Activated CD4-positive, alpha-beta T cell treated with anti-CD3 and anti-CD28 coated beads, Interleukin-2, amount 50 U/mL, for 16 hours (primary cell): ENCODE results near the gene USP47.

Experiments
- DNase-seq: peaks from one replicate; pipeline ENCODE4 v3.0.0-alpha.2; 2020

USP47 gene

GRCh38 chr11:11982461-11982860 lies 140.7 kb downstream of the USP47 start:
- DNase-seq, result no peak

DNA sequence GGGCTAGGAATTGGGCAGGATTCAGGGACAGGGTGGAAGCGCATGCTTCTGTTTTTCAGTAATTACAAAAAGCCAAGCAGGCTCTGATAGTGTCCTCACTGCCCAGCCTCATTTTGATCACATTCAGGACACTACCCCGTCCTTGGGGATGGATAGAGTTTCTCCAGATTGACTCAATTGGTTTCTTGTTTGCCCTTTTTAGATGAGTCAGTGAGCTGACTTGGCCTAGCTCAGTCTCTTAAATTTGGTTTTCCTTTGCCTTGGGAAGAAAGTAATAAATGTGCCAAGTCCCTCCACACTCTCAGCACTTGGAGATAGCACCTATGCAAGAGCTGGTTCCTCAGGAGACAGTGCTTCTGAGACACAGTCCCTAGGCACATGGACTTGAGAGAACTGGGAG lies 141.2 kb downstream of the USP47 start:
- DNase-seq, result no peak

DNA sequence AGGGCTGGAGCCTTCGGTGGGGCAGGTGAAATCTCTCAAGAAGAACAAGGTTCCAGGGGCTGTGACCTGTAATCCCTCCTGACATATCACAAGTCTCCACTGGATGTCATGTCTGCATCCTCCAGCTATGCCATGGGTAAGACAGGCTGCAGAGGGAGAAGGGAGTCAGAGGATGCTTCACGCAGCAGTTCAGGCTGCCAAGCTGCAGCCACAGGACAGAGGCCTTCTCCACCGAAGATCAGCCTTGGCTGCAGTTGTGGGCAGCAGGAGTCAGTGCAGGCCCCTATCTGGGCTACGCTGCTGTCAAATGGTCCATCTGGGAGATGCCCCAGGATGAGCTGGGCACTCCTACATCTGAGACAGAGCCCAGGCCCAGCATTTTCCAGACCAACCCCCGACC lies 141.7 kb downstream of the USP47 start:
- no peak for DNase-seq

- no peak for DNase-seq
Measured at GRCh38 chr11:11984563-11984962, 142.8 kb downstream of the USP47 start.

DNA sequence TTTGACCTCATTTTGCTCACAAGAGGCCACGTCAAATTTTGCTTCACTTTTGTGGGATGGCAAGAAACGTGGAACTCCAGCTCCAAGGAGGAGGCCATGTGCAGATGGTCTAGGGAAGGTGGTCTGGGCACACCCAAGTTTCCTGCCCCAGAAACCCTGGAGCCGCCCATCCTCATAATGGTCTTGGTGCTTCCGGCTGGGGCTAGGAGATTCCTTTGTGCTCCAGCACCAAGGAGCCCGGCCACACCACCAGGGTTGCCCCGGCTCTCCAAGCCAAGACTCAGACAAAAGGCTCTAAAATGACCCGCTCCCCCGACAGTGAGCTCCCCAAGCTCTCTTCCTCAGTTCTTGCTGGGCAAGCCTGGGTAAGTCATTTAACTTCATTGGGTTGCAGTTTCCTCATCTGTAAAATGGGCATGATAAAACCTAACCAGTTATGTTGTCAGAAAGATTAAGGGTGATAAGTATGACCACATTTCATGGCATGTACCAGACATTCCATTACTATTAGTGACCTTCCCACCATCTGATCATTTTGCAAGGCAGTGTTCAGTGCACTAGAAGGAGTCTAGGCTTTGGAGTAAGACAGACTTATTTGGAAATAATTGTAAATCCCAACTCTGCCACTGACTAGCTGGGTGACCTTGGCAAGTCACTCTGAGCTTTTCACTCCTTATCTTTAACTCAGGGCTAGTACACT lies 143.4 kb downstream of the USP47 start:
- no peak for DNase-seq

DNA sequence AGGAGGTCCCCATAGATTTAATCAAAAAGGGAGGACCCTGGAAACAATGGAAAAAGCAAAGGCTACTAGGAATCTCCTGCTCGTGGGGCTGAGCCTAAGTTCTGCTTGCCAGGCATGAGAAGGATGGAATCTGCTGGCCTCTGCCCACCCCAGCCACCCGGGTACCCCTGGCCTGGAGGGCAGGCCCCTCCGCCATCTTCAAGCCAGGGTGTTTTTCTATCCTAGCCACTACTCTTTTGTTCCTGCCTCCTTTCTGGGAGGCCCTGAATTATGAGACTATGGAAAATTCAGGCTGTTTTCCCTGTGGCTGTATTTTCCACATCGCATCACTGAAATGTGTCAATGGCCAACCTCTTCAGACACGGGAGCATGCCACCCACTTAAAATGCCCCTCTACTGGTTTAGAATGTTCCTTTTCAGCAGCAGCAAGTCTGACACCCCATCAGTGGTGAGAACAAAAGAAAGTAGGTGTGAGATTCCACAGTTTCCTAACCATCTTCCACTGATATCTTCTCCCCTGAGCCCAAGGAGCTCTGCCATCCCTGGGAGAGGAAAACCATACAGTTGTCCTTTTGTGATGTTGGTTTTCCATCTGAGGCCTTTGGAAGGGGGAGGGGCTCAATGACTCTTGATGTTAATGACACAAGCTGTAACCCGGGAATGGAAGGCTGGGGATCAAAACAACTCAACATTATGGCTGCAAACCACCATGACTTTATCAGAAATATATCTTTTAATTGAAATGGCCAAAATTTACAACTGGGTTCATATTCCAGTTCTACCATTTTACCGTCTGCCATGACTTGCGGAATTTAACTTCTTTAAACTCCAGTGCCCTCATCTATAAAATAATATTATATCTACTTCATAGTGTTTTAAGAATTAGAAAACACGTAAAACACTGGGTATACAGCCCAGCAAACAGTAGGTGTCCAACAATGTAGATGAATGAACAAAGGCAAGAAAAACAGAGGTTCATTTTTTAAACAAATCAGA lies 144.5 kb downstream of the USP47 start:
- no peak for DNase-seq

- no peak for DNase-seq
Measured at GRCh38 chr11:11987503-11988022, 145.8 kb downstream of the USP47 start.

DNA sequence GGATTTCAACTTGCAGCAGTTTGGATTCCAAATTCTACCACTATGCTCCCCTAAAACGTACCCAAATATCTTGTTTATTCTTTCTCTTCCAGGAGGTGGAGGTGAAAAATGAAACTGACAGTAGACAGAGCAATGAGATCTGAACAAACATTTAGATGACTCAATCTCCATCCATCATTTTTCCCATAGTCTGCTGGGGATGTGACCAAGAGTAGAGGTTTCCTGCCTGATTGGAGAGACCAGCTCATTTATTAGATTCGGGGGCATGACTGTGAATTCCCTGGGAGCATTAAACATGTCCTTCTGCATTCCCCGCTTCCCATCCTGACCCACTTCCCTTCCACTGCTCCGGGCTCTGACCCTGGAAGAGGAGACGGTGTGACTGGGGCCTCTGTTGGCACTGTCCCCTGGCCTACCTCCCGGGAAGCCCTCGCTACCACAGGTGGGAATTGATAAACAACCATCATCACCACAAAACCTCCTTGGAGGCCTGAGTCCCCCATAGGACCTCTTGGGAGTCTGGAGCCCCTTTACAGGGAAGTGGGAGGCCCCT lies 146.4 kb downstream of the USP47 start:
- no peak for DNase-seq

GRCh38 chr11:11988681-11989261 lies 147.0 kb downstream of the USP47 start:
- no peak for DNase-seq

- DNase-seq, result no peak
Measured at GRCh38 chr11:11989774-11990744, 148.3 kb downstream of the USP47 start.

DNA sequence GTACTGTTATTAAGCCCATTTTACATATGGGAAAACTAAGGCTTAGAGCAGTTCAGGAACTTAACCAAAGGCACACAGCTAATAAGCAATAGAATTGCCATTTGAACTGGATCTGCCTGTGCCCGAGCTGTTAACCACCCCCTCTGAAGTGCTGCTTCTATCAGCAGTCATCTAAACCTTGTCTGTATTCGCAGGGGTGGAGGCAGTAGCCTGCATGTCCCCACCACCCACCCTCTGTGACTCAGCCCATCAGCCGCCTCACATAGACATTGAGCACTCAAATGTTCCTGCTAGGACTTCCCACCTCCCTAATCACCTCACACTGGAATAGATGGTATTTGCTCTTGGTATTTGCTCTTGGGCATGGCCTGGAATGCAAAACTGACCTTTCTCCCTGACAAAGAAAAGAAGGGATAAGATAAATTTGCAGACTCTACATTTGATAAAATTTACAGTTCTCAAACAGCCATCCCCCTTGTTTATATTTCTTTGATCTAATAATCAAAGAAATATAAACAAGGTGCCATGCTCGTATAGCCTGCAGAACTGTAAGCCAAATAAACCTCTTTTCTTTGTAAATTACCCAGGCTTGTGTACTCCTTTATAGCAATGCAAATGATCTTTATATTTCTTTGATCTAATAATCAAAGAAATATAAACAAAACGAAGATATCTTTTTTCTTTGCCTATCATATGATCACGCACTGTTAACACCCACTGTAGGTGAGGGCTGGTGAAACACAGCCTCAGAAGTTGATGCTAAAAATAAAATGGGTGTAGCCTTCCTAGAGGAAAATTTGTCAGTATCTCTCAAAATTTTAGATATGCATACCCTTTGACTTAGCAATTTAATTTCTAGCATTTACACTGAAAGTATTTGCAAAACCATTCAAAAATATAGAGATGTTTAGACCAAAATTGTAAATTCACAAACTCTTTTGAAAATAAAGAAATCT lies 150.8 kb downstream of the USP47 start:
- no peak for DNase-seq

DNA sequence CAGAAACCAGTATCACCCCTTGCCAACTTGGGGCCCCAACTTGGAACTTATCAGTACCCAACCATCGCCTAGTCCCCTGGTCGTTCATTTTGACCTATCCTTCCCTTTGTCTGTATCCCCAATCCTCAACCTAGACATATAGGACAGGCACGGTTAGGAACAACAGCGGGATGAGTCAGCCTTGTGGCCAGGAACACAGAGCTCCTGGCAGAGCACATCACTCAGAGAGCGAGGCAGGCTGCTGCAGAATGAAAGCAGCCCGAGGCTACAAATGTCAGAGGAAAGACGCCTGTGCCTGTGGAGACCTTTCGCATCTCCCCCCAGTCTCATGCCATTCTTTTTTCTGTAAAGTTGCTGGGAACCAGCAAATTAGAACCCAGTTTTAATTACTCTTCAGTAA lies 152.1 kb downstream of the USP47 start:
- no peak for DNase-seq

DNA sequence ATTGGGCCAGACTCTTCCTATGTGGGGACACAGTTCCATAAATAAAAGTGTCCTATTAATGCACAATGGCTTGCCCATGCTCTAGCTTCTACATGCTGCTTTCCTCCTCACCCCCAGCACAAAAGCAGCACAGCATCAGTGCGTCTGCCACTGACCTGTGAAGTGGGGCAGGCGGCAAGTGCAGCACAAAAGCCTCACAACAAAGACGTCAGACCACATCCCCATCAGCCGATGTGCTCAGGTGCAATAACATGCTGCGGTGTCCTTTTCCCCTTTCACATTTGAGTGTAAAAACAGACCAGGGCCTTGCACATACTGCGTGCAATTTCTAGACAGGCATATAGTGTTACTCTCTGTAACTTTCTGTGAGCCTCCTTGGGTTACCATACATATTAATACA lies 153.8 kb downstream of the USP47 start:
- no peak for DNase-seq

DNA sequence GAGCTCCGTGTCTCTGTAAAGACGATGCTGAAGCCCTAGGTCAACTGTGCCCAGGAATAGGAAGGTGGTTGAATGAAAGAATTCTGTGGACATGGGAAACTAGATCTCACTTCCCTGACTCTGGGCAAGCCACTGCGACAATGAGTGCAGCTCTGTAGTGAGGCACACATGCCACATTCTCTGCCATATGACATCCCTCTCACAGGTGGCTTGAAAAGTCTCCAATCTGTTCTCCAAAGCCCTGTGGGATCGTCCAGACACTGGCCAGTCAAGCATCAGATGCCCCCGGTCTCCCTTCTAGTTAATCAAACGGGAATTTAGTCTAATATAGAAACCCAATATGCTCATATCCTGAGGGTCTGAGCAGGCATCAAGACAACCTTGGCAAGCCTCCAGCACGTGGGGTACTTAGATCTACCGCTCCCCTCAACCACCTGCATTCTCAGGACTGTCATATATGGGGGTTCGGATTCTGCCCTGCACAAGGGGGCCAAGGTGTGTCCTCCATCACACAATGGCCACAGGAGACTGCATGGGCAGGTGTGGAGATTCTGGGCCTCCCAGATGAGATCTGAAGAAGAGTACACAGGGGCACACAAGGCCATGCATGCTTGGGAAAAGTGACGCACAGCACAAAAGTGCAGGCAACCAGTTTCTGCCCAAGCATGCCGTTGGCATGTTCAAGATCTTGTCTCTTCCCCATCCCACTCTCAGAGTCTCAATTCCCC lies 154.7 kb downstream of the USP47 start:
- no peak for DNase-seq

- no peak for DNase-seq
Measured at GRCh38 chr11:11997049-11997322, 155.2 kb downstream of the USP47 start.

GRCh38 chr11:11998091-11998781 lies 156.5 kb downstream of the USP47 start:
- peak; percentile 59 for DNase-seq

- no peak for DNase-seq
Measured at GRCh38 chr11:12001186-12001585, 159.4 kb downstream of the USP47 start.

- no peak for DNase-seq
Measured at GRCh38 chr11:12003336-12003735, 161.6 kb downstream of the USP47 start.

GRCh38 chr11:12003815-12004214 lies 162.0 kb downstream of the USP47 start:
- DNase-seq, result no peak

GRCh38 chr11:12005061-12005460 lies 163.3 kb downstream of the USP47 start:
- no peak for DNase-seq
